Body of pancreas (tissue), 4 donors: ENCODE measurements around the gene SLC9A2.

Source experiments
- CTCF ChIP-seq, 7 experiments: fragments of 450-650 bp in 4 of 7; fragments of 200-600 bp in 3 of 7; sonication (generic) in 3 of 7; IDR thresholded peaks; one replicate each; pipeline ENCODE4 v1.5.1; 2016 to 2019; ENCODE audit warnings: antibody characterized with exemption in 7 of 7
- POLR2A ChIP-seq, 3 donors: fragments of 450-650 bp; IDR thresholded peaks; one replicate each; pipeline ENCODE4 v1.6.1; 2016; ENCODE audit warnings: antibody characterized with exemption in 3 of 3, mild to moderate bottlenecking in 2 of 3

- TF ChIP-seq CTCF (IDR thresholded peaks at IDR 0.05) (no peak), POLR2A (IDR thresholded peaks at IDR 0.05) (no peak)
Measured at GRCh38 chr2:102585847-102586404, 33.4 kb upstream of the SLC9A2 start.
